Measurements from ENCODE around the gene FASTKD3. TPM values are rescaled to one million over a fixed set of nuclear protein-coding genes. Genes with fewer than 3 reads are reported as not detected.

FASTKD3 gene
- total and polyA plus RNA-seq, 2 donors (not counting 3 experiments of a cell fraction or from before 2014, with no cell fraction given), result 5.5 to 9.6 TPM

- H3K36me3 ChIP-seq (ENCODE audit: control insufficient read depth in 2 of 2, extremely low read depth in 1 of 2, insufficient read depth in 2 of 2, low read length in 2 of 2), result no peaks in the 10 kb centered on the region
- no peaks in the 10 kb centered on the region for H4K20me1 ChIP-seq (replicated peaks; ENCODE audit: control insufficient read depth, extremely low read depth, insufficient read depth, low read length)
- TF ChIP-seq GATA2 (IDR thresholded peaks at IDR 0.05; ENCODE audit: insufficient read depth, insufficient read length, low read depth, low read length) (no peak), EZH2 (IDR thresholded peaks at IDR 0.05; ENCODE audit: borderline replicate concordance, low read depth, low read length, severe bottlenecking) (no peak), POLR2AphosphoS5 (IDR thresholded peaks at IDR 0.05; ENCODE audit: insufficient read depth, low read depth, low read length) (no peak), MYC (IDR thresholded peaks at IDR 0.05; ENCODE audit: low read depth, low read length) (no peak), FOS (IDR thresholded peaks at IDR 0.05; ENCODE audit: borderline replicate concordance, insufficient read depth, low read length) (no peak), JUN (IDR thresholded peaks at IDR 0.05; ENCODE audit: borderline replicate concordance, insufficient read depth, insufficient read length, low read depth) (no peak), POLR2A (IDR thresholded peaks at IDR 0.05; ENCODE audit: low read depth, low read length) (no peak)
- TF ChIP-seq, protein P1, sequence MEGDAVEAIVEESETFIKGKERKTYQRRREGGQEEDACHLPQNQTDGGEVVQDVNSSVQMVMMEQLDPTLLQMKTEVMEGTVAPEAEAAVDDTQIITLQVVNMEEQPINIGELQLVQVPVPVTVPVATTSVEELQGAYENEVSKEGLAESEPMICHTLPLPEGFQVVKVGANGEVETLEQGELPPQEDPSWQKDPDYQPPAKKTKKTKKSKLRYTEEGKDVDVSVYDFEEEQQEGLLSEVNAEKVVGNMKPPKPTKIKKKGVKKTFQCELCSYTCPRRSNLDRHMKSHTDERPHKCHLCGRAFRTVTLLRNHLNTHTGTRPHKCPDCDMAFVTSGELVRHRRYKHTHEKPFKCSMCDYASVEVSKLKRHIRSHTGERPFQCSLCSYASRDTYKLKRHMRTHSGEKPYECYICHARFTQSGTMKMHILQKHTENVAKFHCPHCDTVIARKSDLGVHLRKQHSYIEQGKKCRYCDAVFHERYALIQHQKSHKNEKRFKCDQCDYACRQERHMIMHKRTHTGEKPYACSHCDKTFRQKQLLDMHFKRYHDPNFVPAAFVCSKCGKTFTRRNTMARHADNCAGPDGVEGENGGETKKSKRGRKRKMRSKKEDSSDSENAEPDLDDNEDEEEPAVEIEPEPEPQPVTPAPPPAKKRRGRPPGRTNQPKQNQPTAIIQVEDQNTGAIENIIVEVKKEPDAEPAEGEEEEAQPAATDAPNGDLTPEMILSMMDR (IDR thresholded peaks at IDR 0.05; ENCODE audit: extremely low read depth in 1 of 2, insufficient read depth in 1 of 2, low read depth in 1 of 2, low read length in 2 of 2), result no peak
- TF ChIP-seq, protein P2, sequence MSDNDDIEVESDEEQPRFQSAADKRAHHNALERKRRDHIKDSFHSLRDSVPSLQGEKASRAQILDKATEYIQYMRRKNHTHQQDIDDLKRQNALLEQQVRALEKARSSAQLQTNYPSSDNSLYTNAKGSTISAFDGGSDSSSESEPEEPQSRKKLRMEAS (IDR thresholded peaks at IDR 0.05; ENCODE audit: insufficient read depth, insufficient read length), result no peak
- H3K4me1 ChIP-seq (ENCODE audit: control insufficient read depth, extremely low read depth, insufficient read depth, low read length), result no peaks in the 10 kb centered on the region
- H2AFZ ChIP-seq (ENCODE audit: low read depth, low read length), result no peak overlapping the region
- H3K9ac ChIP-seq (replicated peaks; ENCODE audit: extremely low read depth, insufficient read depth, low read length), result no peak overlapping the region
- no peak for DNase-seq (ENCODE audit: low read depth, low spot score)
- FAIRE-seq, result no peak
- H3K27ac ChIP-seq (ENCODE audit: insufficient read depth, low read depth, low read length), result no peak overlapping the region
- H3K4me3 ChIP-seq (replicated peaks in 1 of 3; ENCODE audit: insufficient read depth in 1 of 3, low read depth in 1 of 3, low read length in 3 of 3), result no peak overlapping the region
- no peaks in the 10 kb centered on the region for H3K27me3 ChIP-seq (ENCODE audit: control insufficient read depth in 2 of 2, insufficient read depth in 2 of 2, low read length in 2 of 2)
- no peak overlapping the region for H3K4me2 ChIP-seq (ENCODE audit: insufficient read depth, low read length)
- intact Hi-C loops (cut with micrococcal nuclease), result no loop called here
- no TSS peak for BruUV-seq (replicated peaks)
- no peaks in the 10 kb centered on the region for H3K79me2 ChIP-seq (ENCODE audit: control insufficient read depth, insufficient read depth, low read length)
- H3K9me3 ChIP-seq (replicated peaks; ENCODE audit: control insufficient read depth, insufficient read depth, low read length), result no peaks in the 10 kb centered on the region
- POLR2A ChIA-PET, result no interaction called here
- no peaks in the 10 kb centered on the region for H3K9me1 ChIP-seq (replicated peaks; ENCODE audit: control insufficient read depth, extremely low read depth, insufficient read depth, low read length)
- dilution Hi-C loops (cut with MboI; ENCODE audit: extremely low pct_ligation_motif_present, low sequenced_read_pairs), result no loop called here
- CTCF ChIA-PET, result no interaction called here
Measured at GRCh38 chr5:7827610-7828009, 41.2 kb downstream of the FASTKD3 start.
